ENCODE measurements around the gene KIAA0513. TPM values are rescaled to one million over a fixed set of nuclear protein-coding genes. Genes with fewer than 3 reads are reported as not detected.

KIAA0513 gene
- total and polyA plus RNA-seq, 2 of the 13 experiments (the other 11 are each of a cell fraction or from before 2014, with no cell fraction given), result 1.8 TPM

DNA sequence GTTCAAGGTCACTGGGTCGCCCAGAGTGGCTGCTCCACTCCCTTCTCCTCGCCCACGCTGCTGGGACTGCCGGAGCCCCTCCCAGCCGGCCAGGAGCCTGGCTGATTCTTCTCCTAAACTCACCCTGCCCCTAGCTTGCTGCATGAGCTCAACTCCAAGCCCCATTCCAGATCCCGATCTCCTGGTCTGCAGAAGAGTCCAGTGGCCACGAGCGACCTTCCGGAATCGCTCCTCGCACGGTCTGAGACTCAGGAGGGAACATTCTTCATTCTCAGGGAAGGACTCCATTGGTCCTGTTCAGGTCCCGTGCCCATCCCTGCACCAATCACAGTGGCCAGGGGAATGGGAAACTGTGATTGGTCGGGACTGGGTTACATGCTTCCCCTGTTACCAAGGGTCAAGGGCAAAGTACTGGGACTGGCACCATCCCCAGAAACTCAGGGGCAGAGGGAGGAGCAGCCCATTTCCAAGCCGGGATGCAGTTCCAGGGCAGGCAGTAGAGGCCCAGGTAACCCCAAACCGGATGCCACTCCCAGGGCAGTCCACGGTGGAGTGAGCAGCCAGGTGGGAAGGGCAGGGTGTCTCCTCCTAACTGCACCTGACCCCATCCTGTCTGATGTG, 109.2 kb downstream of the KIAA0513 start (continued):
- TF ChIP-seq, protein P1, sequence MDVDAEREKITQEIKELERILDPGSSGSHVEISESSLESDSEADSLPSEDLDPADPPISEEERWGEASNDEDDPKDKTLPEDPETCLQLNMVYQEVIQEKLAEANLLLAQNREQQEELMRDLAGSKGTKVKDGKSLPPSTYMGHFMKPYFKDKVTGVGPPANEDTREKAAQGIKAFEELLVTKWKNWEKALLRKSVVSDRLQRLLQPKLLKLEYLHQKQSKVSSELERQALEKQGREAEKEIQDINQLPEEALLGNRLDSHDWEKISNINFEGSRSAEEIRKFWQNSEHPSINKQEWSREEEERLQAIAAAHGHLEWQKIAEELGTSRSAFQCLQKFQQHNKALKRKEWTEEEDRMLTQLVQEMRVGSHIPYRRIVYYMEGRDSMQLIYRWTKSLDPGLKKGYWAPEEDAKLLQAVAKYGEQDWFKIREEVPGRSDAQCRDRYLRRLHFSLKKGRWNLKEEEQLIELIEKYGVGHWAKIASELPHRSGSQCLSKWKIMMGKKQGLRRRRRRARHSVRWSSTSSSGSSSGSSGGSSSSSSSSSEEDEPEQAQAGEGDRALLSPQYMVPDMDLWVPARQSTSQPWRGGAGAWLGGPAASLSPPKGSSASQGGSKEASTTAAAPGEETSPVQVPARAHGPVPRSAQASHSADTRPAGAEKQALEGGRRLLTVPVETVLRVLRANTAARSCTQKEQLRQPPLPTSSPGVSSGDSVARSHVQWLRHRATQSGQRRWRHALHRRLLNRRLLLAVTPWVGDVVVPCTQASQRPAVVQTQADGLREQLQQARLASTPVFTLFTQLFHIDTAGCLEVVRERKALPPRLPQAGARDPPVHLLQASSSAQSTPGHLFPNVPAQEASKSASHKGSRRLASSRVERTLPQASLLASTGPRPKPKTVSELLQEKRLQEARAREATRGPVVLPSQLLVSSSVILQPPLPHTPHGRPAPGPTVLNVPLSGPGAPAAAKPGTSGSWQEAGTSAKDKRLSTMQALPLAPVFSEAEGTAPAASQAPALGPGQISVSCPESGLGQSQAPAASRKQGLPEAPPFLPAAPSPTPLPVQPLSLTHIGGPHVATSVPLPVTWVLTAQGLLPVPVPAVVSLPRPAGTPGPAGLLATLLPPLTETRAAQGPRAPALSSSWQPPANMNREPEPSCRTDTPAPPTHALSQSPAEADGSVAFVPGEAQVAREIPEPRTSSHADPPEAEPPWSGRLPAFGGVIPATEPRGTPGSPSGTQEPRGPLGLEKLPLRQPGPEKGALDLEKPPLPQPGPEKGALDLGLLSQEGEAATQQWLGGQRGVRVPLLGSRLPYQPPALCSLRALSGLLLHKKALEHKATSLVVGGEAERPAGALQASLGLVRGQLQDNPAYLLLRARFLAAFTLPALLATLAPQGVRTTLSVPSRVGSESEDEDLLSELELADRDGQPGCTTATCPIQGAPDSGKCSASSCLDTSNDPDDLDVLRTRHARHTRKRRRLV (CRISPR knock-in tag; IDR thresholded peaks at IDR 0.05), result no peak
- 0 out of 2 replicates have a peak, but pooled peaks have one; percentile 46 for TF ChIP-seq ZBTB20 (CRISPR knock-in tag; IDR thresholded peaks at IDR 0.05; ENCODE audit: borderline replicate concordance, low read depth)
- TF ChIP-seq, protein P2, sequence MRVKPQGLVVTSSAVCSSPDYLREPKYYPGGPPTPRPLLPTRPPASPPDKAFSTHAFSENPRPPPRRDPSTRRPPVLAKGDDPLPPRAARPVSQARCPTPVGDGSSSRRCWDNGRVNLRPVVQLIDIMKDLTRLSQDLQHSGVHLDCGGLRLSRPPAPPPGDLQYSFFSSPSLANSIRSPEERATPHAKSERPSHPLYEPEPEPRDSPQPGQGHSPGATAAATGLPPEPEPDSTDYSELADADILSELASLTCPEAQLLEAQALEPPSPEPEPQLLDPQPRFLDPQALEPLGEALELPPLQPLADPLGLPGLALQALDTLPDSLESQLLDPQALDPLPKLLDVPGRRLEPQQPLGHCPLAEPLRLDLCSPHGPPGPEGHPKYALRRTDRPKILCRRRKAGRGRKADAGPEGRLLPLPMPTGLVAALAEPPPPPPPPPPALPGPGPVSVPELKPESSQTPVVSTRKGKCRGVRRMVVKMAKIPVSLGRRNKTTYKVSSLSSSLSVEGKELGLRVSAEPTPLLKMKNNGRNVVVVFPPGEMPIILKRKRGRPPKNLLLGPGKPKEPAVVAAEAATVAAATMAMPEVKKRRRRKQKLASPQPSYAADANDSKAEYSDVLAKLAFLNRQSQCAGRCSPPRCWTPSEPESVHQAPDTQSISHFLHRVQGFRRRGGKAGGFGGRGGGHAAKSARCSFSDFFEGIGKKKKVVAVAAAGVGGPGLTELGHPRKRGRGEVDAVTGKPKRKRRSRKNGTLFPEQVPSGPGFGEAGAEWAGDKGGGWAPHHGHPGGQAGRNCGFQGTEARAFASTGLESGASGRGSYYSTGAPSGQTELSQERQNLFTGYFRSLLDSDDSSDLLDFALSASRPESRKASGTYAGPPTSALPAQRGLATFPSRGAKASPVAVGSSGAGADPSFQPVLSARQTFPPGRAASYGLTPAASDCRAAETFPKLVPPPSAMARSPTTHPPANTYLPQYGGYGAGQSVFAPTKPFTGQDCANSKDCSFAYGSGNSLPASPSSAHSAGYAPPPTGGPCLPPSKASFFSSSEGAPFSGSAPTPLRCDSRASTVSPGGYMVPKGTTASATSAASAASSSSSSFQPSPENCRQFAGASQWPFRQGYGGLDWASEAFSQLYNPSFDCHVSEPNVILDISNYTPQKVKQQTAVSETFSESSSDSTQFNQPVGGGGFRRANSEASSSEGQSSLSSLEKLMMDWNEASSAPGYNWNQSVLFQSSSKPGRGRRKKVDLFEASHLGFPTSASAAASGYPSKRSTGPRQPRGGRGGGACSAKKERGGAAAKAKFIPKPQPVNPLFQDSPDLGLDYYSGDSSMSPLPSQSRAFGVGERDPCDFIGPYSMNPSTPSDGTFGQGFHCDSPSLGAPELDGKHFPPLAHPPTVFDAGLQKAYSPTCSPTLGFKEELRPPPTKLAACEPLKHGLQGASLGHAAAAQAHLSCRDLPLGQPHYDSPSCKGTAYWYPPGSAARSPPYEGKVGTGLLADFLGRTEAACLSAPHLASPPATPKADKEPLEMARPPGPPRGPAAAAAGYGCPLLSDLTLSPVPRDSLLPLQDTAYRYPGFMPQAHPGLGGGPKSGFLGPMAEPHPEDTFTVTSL (CRISPR knock-in tag; IDR thresholded peaks at IDR 0.05; ENCODE audit: borderline replicate concordance), result peak; percentile 77; the same call in 1 of the 2 replicates
- TF ChIP-seq KDM6A (CRISPR knock-in tag; IDR thresholded peaks at IDR 0.05; ENCODE audit: low read depth), result no peak
- no peak for TF ChIP-seq ZNF878 (CRISPR knock-in tag; IDR thresholded peaks at IDR 0.05)
- peak; percentile 53; the same call in 1 of the 2 replicates for TF ChIP-seq MIXL1 (CRISPR knock-in tag; IDR thresholded peaks at IDR 0.05)
- peak; percentile 77 for TF ChIP-seq RCOR2 (CRISPR knock-in tag; IDR thresholded peaks at IDR 0.05)
- no peak for TF ChIP-seq ZFP36 (IDR thresholded peaks at IDR 0.05; ENCODE audit: borderline replicate concordance, low read depth, low read length, partially characterized antibody)
- no peak for TF ChIP-seq SOX13 (IDR thresholded peaks at IDR 0.05)
- TF ChIP-seq SOX13 (CRISPR knock-in tag; conservative IDR thresholded peaks at IDR 0.05 in 1 of 2, IDR thresholded peaks at IDR 0.05 in 1 of 2), result peak in 1 of 2 experiments; percentile 54; a peak in 1 of 4 replicates
- TF ChIP-seq MTA1 (CRISPR knock-in tag; IDR thresholded peaks at IDR 0.05; ENCODE audit: borderline replicate concordance), result peak; percentile 88; the same call in 1 of the 2 replicates
- TF ChIP-seq ZSCAN25 (CRISPR knock-in tag; IDR thresholded peaks at IDR 0.05), result no peak
- peak; percentile 81; the same call in 1 of the 2 replicates for TF ChIP-seq PRMT3 (CRISPR knock-in tag; IDR thresholded peaks at IDR 0.05; ENCODE audit: borderline replicate concordance, low read depth)
- TF ChIP-seq ELF3 (CRISPR knock-in tag; IDR thresholded peaks at IDR 0.05), result peak; percentile 54; the same call in 1 of the 2 replicates
- no peak for TF ChIP-seq ZNF557 (CRISPR knock-in tag; IDR thresholded peaks at IDR 0.05)
- TF ChIP-seq HNRNPUL1 (IDR thresholded peaks at IDR 0.05; ENCODE audit: low read depth, low read length), result no peak
- TF ChIP-seq RFXAP (CRISPR knock-in tag; IDR thresholded peaks at IDR 0.05; ENCODE audit: borderline replicate concordance), result peak; percentile 100
- no peak for TF ChIP-seq ZKSCAN8 (CRISPR knock-in tag; IDR thresholded peaks at IDR 0.05; ENCODE audit: borderline replicate concordance)
- no peak; the same call in 1 of the 2 replicates for TF ChIP-seq ISX (CRISPR knock-in tag; conservative IDR thresholded peaks at IDR 0.05)
- TF ChIP-seq MTA3 (CRISPR knock-in tag; IDR thresholded peaks at IDR 0.05), result no peak

All from HepG2 (cell line).